GM21529 (cell line): ENCODE measurements around the gene ODC1.

Experiments
- ATAC-seq: cut with Tn5 transposase; IDR thresholded peaks from one replicate; pipeline ENCODE4 v1.9.1; 2021; ENCODE audit not compliant: unreplicated experiment

ODC1 gene

GRCh38 chr2:10402653-10403215 is 45.4 kb downstream of the ODC1 start:
- no peak for ATAC-seq

GRCh38 chr2:10402062-10402585 is 46.0 kb downstream of the ODC1 start:
- ATAC-seq = no peak

- ATAC-seq = no peak
Observed at GRCh38 chr2:10400978-10401951, 46.9 kb downstream of the ODC1 start.

- ATAC-seq = no peak
Observed at GRCh38 chr2:10400568-10400977, 47.6 kb downstream of the ODC1 start.

GRCh38 chr2:10400002-10400401 is 48.1 kb downstream of the ODC1 start:
- ATAC-seq = no peak

- ATAC-seq = no peak
Observed at GRCh38 chr2:10399358-10399757, 48.8 kb downstream of the ODC1 start.

GRCh38 chr2:10398496-10398895 is 49.6 kb downstream of the ODC1 start:
- ATAC-seq = no peak

- ATAC-seq = no peak
Observed at GRCh38 chr2:10397878-10398277, 50.2 kb downstream of the ODC1 start.

- no peak for ATAC-seq
Observed at GRCh38 chr2:10397297-10397875, 50.7 kb downstream of the ODC1 start.

- no peak for ATAC-seq
Observed at GRCh38 chr2:10396464-10396863, 51.7 kb downstream of the ODC1 start.

- no peak for ATAC-seq
Observed at GRCh38 chr2:10395893-10396292, 52.2 kb downstream of the ODC1 start.

- no peak for ATAC-seq
Observed at GRCh38 chr2:10393640-10393982, 54.5 kb downstream of the ODC1 start.

- ATAC-seq = no peak
Observed at GRCh38 chr2:10392951-10393639, 55.0 kb downstream of the ODC1 start.

- ATAC-seq = no peak
Observed at GRCh38 chr2:10392548-10392947, 55.6 kb downstream of the ODC1 start.

GRCh38 chr2:10392100-10392499 is 56.0 kb downstream of the ODC1 start:
- no peak for ATAC-seq

GRCh38 chr2:10390369-10390801 is 57.7 kb downstream of the ODC1 start:
- ATAC-seq = no peak
